ENCODE results near the gene MAPK1.
"Not testable (repeated sequence)": the region's sequence is repeated elsewhere in the genome, so short reads cannot be mapped to it uniquely, and the experiment has no call there.

Gene MAPK1

GRCh38 chr22:21753374-21754111 is 113.9 kb downstream of the MAPK1 start:
- no peak for DNase-seq

GRCh38 chr22:21752276-21752675 is 115.2 kb downstream of the MAPK1 start:
- DNase-seq = no peak

DNA sequence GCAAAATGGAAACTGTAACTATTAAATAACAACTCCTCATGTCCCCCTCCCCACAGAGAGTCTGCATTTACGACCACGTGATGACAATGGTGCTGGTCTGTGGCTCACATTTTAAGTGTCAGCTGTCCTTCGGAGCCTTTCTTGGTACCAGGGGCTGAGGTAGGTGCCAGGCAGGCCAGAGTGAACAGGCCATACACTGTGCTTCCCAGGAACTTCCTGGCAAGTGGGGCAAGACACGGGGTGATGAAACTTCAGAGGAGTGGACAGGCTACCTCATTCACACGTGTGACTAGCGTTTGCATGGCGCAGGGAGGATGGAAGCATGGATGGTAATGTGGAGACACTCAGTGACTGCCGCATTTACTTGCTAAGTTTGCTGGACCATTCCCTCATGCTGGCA is 121.5 kb downstream of the MAPK1 start:
- DNase-seq = no peak

DNA sequence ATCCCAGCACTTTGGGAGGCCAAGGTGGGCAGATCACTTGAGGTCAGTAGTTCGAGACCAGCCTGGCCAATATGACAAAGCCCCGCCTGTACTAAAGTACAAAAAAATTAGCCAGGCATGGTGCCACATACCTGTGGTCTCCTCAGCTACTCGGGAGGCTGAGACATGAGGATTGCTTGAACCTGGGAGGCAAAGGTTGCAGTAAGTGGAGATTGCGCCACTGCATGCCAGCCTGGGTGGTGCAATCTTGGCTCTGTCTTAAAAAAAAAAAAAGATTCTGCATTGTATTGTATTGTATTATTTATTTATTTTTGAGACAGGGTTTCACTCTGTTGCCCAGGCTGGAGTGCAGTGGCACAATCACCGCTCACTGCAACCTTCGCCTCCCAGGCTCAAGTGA is 122.5 kb downstream of the MAPK1 start:
- not testable (repeated sequence) for DNase-seq

DNA sequence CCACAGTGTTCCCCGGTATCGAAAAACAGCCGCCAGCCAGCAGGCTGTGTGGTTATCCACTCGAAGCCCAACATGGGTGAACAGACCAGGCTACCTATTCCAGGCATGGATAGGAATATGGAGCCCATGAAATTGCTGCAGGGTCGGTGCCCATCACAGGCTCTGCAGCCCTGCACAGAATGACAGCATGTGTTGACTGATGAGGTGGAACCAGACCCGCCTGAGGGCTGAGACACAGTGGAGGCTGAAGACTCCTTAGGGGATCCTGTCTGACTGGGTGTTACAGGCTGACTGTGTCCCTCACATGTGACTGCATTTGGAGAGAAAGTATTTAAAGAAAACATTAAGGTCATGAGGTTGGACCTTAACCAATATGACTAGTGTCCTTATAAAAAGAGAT is 125.7 kb downstream of the MAPK1 start:
- no peak for DNase-seq

DNA sequence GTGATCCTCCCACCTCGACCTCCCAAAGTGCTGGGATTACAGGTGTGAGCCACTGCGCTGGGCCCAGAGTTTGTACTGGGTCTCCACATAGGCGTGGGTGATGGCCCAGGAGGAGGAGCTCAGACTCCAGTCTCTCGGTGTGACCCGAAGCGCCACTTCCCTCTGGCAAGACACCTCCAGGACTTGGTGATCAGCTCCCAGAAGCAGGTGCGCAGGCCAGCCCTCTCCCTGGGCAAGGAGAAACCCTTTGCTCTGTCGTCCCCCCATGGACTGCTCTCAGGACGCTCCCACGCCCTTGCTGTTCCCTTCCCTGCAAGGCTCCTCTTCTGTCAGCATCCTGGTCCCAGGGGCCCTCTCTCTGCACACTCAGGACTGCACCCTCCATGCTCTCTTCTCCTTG is 126.4 kb downstream of the MAPK1 start:
- DNase-seq = no peak

DNA sequence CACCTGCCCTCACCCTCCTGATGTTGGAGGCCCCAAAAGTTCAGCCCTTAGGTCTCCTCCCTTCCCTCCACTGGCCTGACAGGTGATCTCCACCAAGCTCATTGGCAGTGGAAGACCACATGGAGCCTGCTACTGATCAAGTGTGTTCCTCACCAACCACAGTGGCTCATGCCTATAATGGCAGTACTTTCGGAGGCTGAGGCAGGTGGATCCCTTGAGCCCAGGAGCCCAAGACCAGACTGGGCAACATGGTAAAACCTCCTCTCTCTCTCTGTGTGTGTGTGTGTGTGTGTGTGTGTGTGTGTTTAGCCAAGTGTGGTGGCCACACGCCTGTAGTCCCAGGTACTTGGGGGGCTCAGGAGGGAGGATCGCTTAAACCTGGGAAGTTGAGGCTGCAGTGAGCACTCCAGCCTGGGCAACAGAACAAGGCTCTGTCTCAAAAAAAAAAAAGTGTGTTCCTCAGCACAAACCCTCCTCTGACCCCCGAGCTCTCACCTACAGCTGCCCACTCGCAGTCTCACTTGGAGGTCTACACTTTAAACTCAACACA is 127.5 kb downstream of the MAPK1 start:
- no peak for DNase-seq

GRCh38 chr22:21738966-21739365 is 128.5 kb downstream of the MAPK1 start:
- no peak for DNase-seq

DNA sequence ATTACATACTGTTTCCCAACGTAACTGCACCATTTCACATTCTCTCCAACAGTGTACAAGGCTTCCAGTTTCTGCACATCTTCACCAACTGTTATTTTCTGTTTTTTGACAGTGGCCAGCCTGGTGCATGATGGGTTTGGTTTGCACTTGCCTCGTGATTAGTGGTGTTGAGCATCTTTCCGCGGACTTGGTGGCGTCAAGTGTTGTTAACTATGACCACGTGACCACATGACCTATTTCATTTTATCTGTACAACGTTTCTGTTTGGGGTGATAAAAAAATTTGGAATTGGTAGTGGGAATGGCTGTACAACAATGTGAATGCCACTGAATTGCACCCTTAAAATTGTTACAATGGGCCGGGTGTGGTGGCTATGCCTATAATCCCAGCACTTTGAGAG is 129.4 kb downstream of the MAPK1 start:
- DNase-seq = no peak

DNA sequence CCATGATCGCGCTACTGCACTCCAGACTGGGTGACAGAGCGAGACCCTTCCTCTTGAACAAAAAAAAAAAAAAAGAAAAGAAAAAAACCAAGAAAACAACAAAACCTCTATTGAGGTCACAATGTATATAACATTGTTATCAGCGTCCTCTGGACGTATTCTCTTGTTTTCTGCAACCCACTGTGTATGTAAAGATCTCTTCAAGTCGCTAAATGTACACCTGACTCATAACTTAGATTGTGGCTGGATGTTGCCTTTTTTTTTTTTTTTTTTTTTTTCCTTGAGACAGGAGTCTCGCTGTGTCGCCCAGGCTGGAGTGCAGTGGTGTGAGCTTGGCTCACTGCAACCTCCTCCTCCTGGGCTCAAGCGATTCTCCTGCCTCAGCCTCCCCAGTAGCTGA is 130.5 kb downstream of the MAPK1 start:
- no peak for DNase-seq

DNA sequence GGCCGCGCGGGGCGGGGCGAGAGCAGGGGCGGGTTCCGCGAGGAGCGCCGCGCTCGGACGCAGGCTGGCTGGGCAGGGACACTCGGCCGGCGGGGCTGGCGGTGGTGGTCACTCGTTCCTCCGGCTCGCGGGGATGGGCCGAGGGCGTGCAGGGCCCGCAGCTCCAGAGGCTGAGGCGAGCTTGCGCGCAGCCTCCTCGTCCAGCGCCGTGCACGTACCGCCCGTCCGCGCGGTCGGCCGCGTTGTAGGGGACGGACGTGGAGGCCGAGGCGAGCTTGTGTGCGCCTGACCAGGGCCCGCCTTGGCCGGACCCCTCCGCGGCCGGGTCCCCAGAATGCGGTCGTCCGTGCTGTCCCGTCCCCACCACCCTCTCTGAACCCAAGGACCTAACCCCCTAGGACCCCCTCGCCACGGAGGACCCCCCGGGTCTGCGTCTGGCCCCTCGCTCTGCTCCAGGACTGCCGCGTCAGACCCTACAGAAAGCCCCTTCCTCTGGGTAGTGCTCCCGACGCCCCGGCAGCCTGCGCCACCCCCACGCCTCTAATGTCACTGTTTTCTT is 131.3 kb downstream of the MAPK1 start:
- no peak for DNase-seq

- peak; percentile 92 for DNase-seq
Measured at GRCh38 chr22:21735200-21736083, 132.0 kb downstream of the MAPK1 start, which contains the start of gene YPEL1. Gene YPEL1, minus strand, starts transcription at chr22:21735794. Its CDS starts 25,050 bp downstream, at chr22:21710744.

GRCh38 chr22:21734540-21735199 is 132.8 kb downstream of the MAPK1 start:
- no peak for DNase-seq

GRCh38 chr22:21731503-21731902 is 135.9 kb downstream of the MAPK1 start:
- no peak for DNase-seq

- no peak for DNase-seq
Measured at GRCh38 chr22:21730535-21731308, 136.7 kb downstream of the MAPK1 start.

- DNase-seq = not testable (repeated sequence)
Measured at GRCh38 chr22:21729184-21729583, 138.3 kb downstream of the MAPK1 start.

DNA sequence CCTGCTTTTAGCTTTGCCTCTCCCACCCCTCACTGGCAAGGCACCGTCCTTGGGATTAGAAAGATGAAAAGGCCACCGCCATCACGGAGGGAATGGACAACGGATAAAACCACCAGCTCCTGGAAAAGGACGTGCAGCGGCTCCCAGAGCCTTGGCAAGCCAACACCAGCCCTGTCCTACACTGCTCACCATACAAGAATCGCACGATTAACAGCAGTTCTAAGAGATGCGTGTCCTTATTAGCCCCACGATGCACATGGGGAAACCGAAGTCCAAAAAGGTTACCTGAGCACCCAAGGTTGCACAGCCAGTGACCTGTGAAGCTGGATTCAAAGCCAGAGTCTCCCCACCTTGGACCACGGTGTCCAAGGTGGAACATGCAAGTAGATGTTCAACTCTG is 139.2 kb downstream of the MAPK1 start:
- DNase-seq = no peak

DNA sequence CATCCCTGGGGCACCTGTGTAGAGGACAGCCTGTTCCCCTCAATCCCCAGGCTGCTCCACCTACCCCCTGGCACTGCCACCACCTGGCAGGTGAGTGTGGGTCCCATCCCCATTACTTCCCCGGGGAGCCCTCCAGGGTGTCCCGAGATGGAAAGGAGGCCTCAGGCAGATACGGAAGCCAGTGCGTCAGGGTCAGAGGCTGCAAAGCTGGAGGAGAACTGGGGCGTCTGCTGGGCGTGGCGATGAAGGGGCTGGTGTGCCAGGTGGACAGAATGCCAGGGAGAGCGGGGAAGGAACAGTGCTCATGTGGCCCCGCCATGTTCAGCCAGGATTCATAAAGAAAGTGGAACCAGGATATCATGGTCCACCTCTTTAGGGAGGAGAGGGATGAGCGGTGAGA is 139.7 kb downstream of the MAPK1 start:
- no peak for DNase-seq

DNA sequence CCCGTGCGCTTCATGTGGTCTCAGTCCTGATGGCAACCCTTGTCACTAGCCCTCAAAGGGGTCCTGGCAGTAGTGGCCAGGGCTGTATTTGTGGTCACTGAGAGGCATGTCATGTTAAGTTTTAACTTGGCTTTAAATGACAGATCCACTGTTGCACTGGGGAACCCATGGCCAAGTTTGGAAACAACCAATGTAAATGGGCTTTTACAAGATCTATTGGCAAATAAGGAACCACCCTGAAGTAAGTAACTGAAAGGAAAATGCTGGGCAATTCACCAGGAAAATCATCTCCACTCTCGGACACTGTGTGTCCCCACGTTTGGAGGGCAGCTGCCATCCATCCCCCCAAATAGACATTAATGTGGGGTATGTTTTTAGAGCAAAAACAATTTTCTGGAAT is 140.3 kb downstream of the MAPK1 start:
- no peak for DNase-seq

- no peak for DNase-seq
Measured at GRCh38 chr22:21726650-21727049, 140.8 kb downstream of the MAPK1 start.

GRCh38 chr22:21725956-21726649 is 141.3 kb downstream of the MAPK1 start:
- no peak for DNase-seq
